Stimulated activated CD4-positive, alpha-beta T cell treated with anti-CD3 and anti-CD28 coated beads, Interleukin-1b, Interleukin-23, amount 100 ng/mL, for 48 hours (primary cell): ENCODE measurements around the gene MOGAT1.
"Not testable (repeated sequence)": the region's sequence is repeated elsewhere in the genome, so short reads cannot be mapped to it uniquely, and the experiment has no call there.

Experiments
- DNase-seq: peaks from one replicate; pipeline ENCODE4 v3.0.0-alpha.2; 2020

MOGAT1 gene

DNA sequence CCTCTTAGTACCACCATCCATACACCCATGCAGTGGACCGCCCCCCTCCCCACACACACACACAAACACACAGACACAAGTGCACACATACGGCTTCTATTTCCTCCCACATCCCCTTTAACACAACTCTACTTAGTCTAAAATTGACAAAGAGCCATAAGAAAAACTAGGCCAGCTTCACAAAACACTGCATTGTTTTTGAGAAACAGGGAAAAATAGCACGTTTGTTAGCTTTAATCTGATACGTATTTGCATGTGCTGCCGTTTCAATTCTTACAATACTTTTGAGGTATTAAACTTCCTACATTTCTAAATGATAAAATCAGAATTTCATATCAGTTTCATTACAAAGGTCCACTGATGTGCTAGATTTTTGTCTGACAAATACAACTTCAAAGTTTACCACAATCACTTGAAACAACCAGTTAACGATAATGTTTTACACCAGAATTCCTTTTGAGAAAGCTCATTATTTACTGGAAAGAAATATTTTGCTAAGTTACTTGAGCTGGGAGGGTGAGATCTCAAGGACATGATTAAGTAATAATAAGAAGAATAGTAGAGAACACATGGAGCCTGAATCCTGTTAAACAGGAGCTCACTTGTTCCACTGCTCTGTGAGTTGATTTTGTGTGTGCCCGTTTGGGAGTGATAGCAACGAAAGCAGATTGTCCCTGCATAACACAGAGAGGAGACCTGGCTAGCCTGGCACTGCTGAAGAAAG, 74.5 kb downstream of the MOGAT1 start:
- DNase-seq: no peak

GRCh38 chr2:222747526-222748160, 76.2 kb downstream of the MOGAT1 start:
- DNase-seq: peak; percentile 17

DNA sequence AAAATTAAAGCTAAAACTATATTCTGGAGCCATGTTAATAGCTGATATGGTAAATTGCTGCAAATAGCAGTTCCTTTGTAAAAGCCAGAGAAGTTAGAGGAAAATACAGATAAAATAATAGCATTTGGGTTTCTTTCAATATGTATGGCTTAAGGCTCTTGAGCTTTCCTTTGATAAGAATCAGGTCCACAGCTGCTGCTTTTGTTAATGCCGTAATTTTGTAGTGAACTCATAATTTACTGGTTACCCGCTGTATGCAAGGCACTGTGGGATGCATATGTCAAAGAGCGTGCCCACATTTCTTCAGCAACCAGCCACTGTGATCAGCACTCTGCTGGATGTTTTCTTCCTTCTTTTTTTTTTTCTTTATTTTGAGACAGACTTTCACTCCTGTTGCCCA, 79.1 kb downstream of the MOGAT1 start:
- DNase-seq: no peak

GRCh38 chr2:222751238-222751637, 79.8 kb downstream of the MOGAT1 start:
- DNase-seq: no peak

GRCh38 chr2:222751821-222752719, 80.6 kb downstream of the MOGAT1 start:
- DNase-seq: no peak

DNA sequence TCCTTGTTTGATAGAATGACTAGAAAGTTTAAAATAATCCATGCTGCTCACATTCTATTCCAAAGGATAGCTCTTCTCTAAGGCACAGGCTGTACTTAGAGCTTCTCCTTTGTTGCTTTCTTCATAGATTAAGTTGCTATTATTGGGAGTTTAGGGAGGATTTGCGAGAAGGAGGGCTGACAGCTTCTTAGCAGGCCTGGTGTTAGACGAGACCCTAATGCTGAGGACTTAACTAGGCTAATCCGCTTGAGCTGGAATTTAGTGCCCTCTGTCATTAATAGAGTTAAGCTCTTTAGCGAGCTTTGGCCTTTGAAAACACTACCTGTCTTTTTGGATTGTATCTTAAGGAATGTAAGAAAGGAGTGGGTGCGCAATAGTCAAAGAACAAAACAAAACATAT, 81.3 kb downstream of the MOGAT1 start:
- no peak for DNase-seq

- no peak for DNase-seq
Observed at GRCh38 chr2:222753251-222753824, 81.9 kb downstream of the MOGAT1 start.

- DNase-seq: no peak
Observed at GRCh38 chr2:222754324-222754930, 83.0 kb downstream of the MOGAT1 start.

- DNase-seq: not testable (repeated sequence)
Observed at GRCh38 chr2:222755593-222755992, 84.1 kb downstream of the MOGAT1 start.

- no peak for DNase-seq
Observed at GRCh38 chr2:222756362-222756831, 84.9 kb downstream of the MOGAT1 start.

DNA sequence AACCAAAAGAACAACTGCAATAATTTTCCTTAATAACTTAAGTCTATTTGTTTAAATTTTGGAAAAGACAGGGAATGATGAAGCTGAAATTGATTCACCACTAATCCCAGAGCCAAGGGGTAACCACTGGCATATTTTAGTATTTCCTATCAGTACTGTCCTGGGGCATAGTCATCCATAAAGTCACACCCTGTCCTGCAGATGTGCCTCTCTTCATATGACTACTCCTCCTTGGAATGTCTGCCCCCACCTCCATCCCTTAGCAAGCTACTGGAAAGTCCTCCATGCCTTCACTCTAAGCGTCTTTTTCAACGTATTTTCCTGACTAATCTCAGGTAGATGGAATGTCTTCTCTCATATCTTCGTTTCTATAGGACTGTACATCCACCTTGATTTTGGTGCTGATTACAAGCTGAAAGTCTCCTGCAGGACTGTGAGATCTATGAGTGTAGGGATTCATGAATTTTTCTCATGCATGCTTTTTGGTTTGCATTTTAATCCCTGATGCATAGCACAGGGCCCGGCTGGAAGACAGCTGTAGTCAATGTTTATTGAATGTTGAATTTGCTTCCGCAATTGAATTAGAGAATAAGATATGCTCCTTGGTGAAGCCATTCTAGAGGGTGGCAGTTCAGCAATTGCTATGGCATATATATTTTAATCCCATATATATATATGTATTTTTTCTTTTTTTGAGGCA, 85.6 kb downstream of the MOGAT1 start:
- DNase-seq: no peak
